Coronary artery (tissue), 2 donors: ENCODE results near the gene SPTB.

Experiments used
- DNase-seq: peaks from one replicate; pipeline ENCODE4 v3.0.0-alpha.2; 2017; ENCODE audit warnings: low spot score
- H3K27ac ChIP-seq, 2 donors: fragments of 200-600 bp; sonication (generic); one replicate each; pipeline ENCODE4 v1.5.1; 2016 to 2019
- H3K4me3 ChIP-seq: fragments of 200-600 bp; sonication (generic); 2 replicates; pipeline ENCODE4 v1.5.1; 2016; ENCODE audit warnings: mild to moderate bottlenecking, moderate library complexity
- CTCF ChIP-seq: fragments of 200-600 bp; sonication (generic); IDR thresholded peaks from one replicate; pipeline ENCODE4 v1.5.1; 2019; ENCODE audit warnings: antibody characterized with exemption

The SPTB gene

GRCh38 chr14:64795211-64795610 is 84.5 kb downstream of the SPTB start:
- no peak for TF ChIP-seq CTCF
- no peak for DNase-seq
- Histone ChIP-seq H3K27ac (no peak overlapping the region), H3K4me3 (no peak overlapping the region)

DNA sequence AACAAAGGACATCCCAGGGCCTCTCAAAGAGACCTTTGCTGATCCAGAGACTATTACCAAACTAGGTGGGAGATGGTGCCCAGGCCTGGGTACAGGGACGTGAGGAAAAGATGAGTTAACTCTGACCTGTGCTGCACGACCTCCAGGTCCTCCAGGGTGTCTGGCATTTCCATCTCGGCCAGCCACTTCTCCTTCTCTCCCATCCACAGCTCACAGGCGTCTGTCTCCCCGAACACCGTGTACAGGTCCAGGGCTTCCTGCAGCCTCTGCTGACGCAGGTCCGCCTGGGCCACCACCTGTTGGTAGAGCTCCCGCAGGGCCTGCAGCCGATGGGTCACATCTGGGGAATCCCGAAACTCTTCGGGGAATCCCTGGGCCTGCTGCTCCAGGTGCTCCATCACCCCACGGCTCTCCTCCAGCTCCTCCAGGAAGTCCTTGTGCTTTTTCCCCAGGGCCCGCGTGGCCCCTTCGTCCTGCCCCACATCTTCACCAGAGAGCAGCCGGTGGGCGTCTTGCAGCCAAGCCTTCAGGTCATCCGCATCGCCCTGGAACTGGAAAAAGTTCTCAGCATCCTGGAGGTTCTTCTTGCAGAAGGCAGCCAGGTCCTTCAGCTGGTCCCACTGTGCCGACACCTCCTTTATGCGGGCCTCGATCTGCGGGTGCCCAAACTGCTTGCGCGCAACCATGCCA is 86.7 kb downstream of the SPTB start:
- DNase-seq, result no peak
- Histone ChIP-seq H3K4me3 (no peak overlapping the region), H3K27ac (no peak overlapping the region)
- TF ChIP-seq CTCF, result no peak

- DNase-seq, result no peak
- H3K4me3 ChIP-seq, result no peak overlapping the region
- no peak for TF ChIP-seq CTCF
- no peak overlapping the region for H3K27ac ChIP-seq
Measured at GRCh38 chr14:64792231-64792630, 87.5 kb downstream of the SPTB start.

DNA sequence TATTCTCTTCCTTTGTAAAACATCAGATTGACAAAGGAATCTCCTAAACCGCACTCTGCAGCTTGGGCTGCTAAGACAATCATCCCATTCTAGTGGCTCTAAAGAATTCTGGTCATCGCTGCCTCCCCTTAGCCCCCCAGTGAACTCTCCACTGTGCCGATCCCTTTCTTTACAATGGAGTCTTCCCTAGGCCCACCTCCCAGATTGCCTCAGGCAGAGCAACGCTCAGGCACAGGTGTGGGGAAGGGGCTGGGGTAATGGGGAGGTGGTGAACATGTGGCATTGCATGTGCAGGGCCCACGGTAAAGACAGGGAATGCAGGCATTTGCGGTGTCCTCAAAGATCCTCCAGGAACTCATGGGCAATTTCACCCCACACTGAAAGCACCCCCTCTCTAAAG is 89.2 kb downstream of the SPTB start:
- no peak for DNase-seq

DNA sequence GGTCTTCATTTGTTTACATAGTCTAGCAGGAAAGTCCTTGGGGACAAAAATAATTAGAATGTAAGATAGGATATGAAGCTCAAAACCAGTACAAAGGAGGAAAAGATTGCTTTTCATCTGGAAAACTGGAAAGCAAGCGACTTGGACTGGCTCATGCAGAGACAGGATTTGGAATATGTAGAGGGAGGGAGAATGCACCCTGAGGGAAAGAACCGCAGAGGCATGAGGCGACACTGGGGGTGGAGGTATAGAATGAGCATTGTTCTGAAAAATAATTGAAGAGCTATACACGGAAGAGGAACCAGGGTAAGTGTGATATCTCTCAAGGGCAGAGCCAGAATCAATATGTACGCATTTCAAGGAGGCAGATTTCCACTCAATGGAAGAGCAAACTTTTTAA is 90.0 kb downstream of the SPTB start:
- TF ChIP-seq CTCF, result no peak
- H3K4me3 ChIP-seq, result no peak overlapping the region
- no peak overlapping the region for H3K27ac ChIP-seq
- DNase-seq, result no peak

More for the DNA sequence above, 89.2 kb downstream of the SPTB start:
- no peak for TF ChIP-seq CTCF
- Histone ChIP-seq H3K4me3 (no peak overlapping the region), H3K27ac (no peak overlapping the region)

- H3K4me3 ChIP-seq, result no peak overlapping the region
- DNase-seq, result no peak
- TF ChIP-seq CTCF, result no peak
- no peak overlapping the region for H3K27ac ChIP-seq
Measured at GRCh38 chr14:64788706-64789105, 91.0 kb downstream of the SPTB start.

- no peak for TF ChIP-seq CTCF
- no peak overlapping the region for H3K27ac ChIP-seq
Measured at GRCh38 chr14:64787619-64788018, 92.1 kb downstream of the SPTB start.

More at GRCh38 chr14:64787619-64788018, 92.1 kb downstream of the SPTB start:
- no peak for DNase-seq
- no peak overlapping the region for H3K4me3 ChIP-seq
